ENCODE data around the gene G3BP1. TPM values are rescaled to one million over a fixed set of nuclear protein-coding genes. Genes with fewer than 3 reads are reported as not detected.

G3BP1 gene
- total RNA-seq, 4 donors from 2014 or later: 73.3 to 102 (median 89.1) TPM

GRCh38 chr5:151766975-151767374 lies 4.8 kb upstream of the G3BP1 start:
- ATAC-seq: no peak
- Histone ChIP-seq H3K9me3 (no peaks in the 10 kb centered on the region), H3K4me3 (no peak overlapping the region), H3K4me1 (peaks cover 0 to 16% (median 4%) of the 10 kb centered on the region in 3 donors), H3K36me3 (no peaks in the 10 kb centered on the region), H3K27me3 (no peaks in the 10 kb centered on the region), H3K27ac (no peak overlapping the region)
- TF ChIP-seq CTCF (IDR thresholded peaks at IDR 0.05) (no peak), EP300 (IDR thresholded peaks at IDR 0.05) (no peak), POLR2A (IDR thresholded peaks at IDR 0.05) (no peak), POLR2AphosphoS5 (IDR thresholded peaks at IDR 0.05) (no peak)

GRCh38 chr5:151770383-151771258 lies 1.1 kb upstream of the G3BP1 start:
- Histone ChIP-seq H3K27ac (peak overlapping the region; percentile 93 to 98 (median 94)), H3K36me3 (no peaks in the 10 kb centered on the region), H3K4me1 (peaks cover 0 to 42% (median 20%) of the 10 kb centered on the region in 3 donors), H3K27me3 (no peaks in the 10 kb centered on the region), H3K4me3 (peak overlapping the region; percentile 59 to 70), H3K9me3 (no peaks in the 10 kb centered on the region)
- peak in 1 of 4 experiments; percentile 9 for TF ChIP-seq CTCF (IDR thresholded peaks at IDR 0.05)
- no peak for TF ChIP-seq POLR2AphosphoS5 (IDR thresholded peaks at IDR 0.05)
- ATAC-seq: peak; percentile 25
- WGBS, 2 donors (ENCODE audit: low coverage in 1 of 2): no CpG with 5 or more reads among the region's 75 CpGs

GRCh38 chr5:151772029-151772845 lies 483 bp downstream of the G3BP1 start:
- H3K4me3 ChIP-seq: peak overlapping the region; percentile 81 to 87
- ATAC-seq: peak; percentile 13
- TF ChIP-seq POLR2A (IDR thresholded peaks at IDR 0.05) (no peak), POLR2AphosphoS5 (IDR thresholded peaks at IDR 0.05) (no peak), CTCF (IDR thresholded peaks at IDR 0.05) (peak in 1 of 4 experiments; percentile 17)
- peak overlapping the region; percentile 86 to 96 (median 94) for H3K27ac ChIP-seq
- H3K27me3 ChIP-seq: no peaks in the 10 kb centered on the region
- H3K9me3 ChIP-seq: no peaks in the 10 kb centered on the region
- peaks cover 4 to 58% (median 29%) of the 10 kb centered on the region in 3 donors for H3K4me1 ChIP-seq
- WGBS, 2 donors (ENCODE audit: low coverage in 1 of 2): 0% methylated on average over 1 to 19 of the region's 87 CpGs
- H3K36me3 ChIP-seq: no peaks in the 10 kb centered on the region

- H3K4me3 ChIP-seq: peak overlapping the region; percentile 81 to 87
- no peaks in the 10 kb centered on the region for H3K27me3 ChIP-seq
- no peaks in the 10 kb centered on the region for H3K9me3 ChIP-seq
- H3K27ac ChIP-seq: peak overlapping the region; percentile 86 to 96 (median 94)
- ATAC-seq: no peak
- no peaks in the 10 kb centered on the region for H3K36me3 ChIP-seq
- TF ChIP-seq CTCF (IDR thresholded peaks at IDR 0.05) (no peak), EP300 (IDR thresholded peaks at IDR 0.05) (no peak), POLR2AphosphoS5 (IDR thresholded peaks at IDR 0.05) (no peak), POLR2A (IDR thresholded peaks at IDR 0.05) (no peak)
- WGBS, 2 donors (ENCODE audit: low coverage in 1 of 2): 0 to 1% methylated on average over 12 to 17 of the region's 18 CpGs
- H3K4me1 ChIP-seq: peaks cover 6 to 66% (median 33%) of the 10 kb centered on the region in 3 donors
Observed at GRCh38 chr5:151772846-151773561, 1.2 kb downstream of the G3BP1 start.

Data from gastroesophageal sphincter (tissue), 4 donors.